D721Med (cell line): Measurements from ENCODE around the gene NEDD4L.
A peak's percentile ranks its signal among the peaks of the same experiment; 100 is the strongest.

Experiments
- DNase-seq: peaks from one replicate; pipeline ENCODE4 v3.0.0; 2011; ENCODE audit warnings: low spot score; ENCODE audit not compliant: insufficient read length
- FAIRE-seq: peaks from 2 replicates; lab custom pipeline; 2011; peaks lifted over from hg19 to GRCh38; lab: Jason Lieb, UNC
- TF ChIP-seq, protein P1 (sequence below): IDR thresholded peaks from 2 replicates; pipeline ENCODE4 v1.5.1; 2012; ENCODE audit warnings: mild to moderate bottlenecking, control low read depth; ENCODE audit not compliant: insufficient read depth; ENCODE audit errors: missing control alignments

NEDD4L gene

DNA sequence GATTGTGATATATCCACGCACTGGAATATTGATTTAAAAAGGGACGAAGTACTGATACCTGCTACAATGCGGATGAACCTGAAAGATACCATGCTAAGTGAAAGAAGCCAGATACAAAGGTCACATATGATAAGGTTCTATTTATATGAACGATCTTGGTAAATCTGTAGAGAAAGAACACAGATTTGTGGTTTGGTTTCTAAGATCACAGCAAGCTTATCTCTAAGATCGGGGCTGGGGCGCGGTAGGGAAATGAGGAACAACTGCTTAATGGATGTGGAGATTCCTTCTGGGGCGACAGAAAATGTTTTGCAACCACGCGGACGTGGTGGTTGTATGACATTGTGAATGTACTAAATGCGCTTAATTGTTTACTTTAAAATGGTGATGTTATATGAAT lies 60.1 kb downstream of the NEDD4L start:
- TF ChIP-seq, protein P1, sequence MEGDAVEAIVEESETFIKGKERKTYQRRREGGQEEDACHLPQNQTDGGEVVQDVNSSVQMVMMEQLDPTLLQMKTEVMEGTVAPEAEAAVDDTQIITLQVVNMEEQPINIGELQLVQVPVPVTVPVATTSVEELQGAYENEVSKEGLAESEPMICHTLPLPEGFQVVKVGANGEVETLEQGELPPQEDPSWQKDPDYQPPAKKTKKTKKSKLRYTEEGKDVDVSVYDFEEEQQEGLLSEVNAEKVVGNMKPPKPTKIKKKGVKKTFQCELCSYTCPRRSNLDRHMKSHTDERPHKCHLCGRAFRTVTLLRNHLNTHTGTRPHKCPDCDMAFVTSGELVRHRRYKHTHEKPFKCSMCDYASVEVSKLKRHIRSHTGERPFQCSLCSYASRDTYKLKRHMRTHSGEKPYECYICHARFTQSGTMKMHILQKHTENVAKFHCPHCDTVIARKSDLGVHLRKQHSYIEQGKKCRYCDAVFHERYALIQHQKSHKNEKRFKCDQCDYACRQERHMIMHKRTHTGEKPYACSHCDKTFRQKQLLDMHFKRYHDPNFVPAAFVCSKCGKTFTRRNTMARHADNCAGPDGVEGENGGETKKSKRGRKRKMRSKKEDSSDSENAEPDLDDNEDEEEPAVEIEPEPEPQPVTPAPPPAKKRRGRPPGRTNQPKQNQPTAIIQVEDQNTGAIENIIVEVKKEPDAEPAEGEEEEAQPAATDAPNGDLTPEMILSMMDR: no peak
- FAIRE-seq (no peak), DNase-seq (no peak)

DNA sequence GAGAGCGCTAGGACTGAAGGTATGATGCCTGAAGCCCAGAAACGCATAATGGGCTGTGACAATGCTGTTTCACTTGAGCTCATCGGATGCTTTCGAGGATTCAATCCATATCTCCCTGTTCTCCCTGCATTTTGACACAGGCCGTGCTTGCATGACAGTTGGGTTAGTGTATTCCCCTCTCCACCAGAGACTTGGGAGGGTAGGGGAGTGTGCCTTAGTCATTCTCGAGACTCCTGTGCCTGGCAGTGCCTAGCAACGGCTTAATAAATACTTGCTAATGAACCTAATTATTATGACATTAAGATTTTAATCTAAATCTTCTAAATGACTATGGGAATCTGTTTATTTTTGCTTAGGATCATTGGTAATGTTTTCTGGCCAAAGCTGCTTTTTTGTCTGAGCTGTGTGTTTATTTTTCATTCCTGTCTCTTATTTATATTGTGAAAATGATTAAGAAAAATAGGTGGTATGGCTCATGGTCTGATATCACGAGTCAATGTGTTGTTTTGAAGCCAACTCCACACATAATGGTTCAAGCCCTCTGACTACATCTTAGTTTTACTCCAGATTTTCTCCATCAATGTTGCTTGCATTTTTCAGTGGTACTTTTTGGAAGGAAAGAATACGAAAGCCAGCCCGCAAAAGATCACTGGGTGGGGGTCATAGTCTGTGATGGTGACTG lies 61.3 kb downstream of the NEDD4L start:
- DNase-seq (no peak), FAIRE-seq (no peak)
- TF ChIP-seq, protein P1: no peak

DNA sequence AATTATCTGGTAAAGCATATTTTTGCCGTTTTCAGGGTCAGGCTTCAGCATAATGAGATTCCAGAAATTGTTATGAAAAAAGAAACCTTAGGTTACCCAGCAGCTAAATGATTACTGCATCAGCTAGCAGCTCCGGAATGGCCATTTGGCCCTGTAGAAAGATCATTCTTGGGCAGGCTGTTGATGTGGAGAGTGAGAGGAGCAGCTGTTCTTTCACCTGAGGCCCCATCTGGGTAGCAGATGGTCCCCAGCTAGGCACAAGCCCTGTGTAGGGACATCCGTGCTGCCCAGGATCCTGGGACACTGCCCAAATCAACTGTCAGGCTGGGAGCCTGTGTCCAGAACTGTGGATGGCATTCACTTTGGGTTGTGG lies 61.8 kb downstream of the NEDD4L start:
- DNase-seq (no peak), FAIRE-seq (no peak)
- TF ChIP-seq, protein P1: no peak

DNA sequence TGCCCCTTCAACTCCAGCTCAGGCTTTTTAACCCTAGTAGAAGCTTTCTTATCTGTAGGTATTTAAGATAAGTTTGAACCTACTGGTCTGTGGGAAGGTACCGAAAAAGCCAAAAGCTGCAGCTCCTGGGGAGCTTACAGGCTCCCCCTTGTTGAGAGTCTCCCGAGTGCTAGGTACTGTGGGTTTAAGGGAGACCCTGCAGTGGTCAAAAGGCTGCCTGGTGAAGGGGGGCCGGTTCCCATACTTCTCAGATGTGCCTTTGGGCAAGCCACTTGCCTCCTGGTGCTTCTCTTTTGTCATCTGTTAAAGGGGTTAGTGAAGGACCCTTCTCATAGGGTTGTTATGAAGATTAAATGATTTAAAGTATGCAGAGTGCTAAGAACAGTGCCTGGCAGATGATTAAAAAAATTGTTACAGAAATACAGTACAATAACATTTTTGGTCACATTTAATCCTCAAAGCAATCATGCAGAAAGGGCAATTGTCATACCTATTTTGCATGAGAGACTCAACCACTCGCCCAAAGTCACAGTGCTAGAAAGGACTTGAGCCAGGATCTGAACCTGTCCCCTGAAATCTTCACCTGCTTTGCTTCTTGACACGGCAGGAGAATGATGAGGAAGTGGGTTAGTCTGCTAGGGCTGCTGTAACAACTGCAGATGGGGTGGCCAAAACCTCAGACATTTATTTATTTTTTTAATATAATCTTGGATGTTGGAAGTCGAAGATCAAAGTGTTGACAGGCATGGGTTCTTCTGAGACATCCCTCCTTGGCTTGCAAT lies 62.5 kb downstream of the NEDD4L start:
- DNase-seq (no peak), FAIRE-seq (no peak)
- TF ChIP-seq, protein P1: no peak

DNA sequence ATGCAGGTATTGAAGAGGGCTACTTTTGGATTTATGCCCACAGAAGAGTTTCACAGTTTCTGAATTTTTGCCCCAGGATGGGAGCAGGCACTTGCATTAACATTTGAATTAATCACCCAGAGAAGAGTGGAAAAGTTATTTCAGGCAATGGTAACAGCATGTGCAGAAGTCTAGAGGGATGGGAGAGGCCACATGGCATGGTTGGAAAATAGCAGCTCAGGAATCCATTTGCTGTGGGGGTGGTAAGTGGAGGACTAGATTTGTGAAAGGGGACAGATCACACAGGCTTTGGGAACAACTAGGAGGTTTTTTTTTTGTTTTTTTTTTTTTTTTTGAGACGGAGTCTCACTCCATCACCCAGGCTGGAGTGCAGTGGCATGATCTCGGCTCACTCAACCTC lies 65.2 kb downstream of the NEDD4L start:
- FAIRE-seq: no peak
- TF ChIP-seq, protein P1: no peak
- DNase-seq: no peak

DNA sequence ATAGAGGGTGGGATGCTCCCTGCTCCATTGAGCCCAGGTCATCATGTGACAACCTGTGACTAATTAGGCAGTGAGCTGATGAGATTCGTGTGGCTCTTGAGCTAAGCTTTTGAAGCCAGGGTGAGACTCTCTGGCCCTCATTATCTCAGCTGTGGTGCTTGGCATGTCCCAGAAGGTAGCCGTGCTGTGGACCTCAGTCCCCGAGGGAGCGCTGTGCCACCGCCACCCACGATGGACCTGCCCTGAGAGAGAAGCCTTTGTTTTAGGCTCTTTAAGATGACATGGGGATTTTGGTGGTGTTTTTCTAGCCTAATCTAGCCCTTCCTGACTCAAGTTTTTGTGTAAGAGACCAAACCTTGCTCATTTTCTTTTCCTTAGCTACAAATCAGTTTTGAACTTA lies 66.4 kb downstream of the NEDD4L start:
- FAIRE-seq (peak; percentile 100), DNase-seq (no peak)
- TF ChIP-seq, protein P1: no peak

DNA sequence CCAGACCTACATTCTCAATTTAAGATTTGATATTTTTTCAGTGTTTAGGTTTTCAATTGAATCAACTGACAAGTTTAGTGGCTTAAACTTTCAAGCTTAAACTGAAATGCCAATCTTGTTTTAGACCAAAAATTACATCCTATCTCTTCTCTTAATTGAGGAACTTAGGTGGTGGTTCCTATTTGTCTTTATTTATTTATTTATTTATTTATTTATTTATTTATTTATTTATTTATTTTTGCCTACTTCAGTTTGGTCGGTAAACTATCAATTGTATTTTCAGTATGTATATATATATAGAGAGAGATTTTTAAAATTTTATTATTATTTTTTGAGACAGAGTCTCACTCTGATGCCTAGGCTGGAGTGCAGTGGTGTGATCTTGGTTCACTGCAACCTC lies 68.1 kb downstream of the NEDD4L start:
- TF ChIP-seq, protein P1: no peak
- FAIRE-seq: no peak
- DNase-seq: no peak
